Measurements from ENCODE around the gene MARCHF9.

Gene MARCHF9

GRCh38 chr12:57759360-57759980 is 4.6 kb downstream of the MARCHF9 start:
- H3K9me3 ChIP-seq, result no peaks in the 10 kb centered on the region
- no peak overlapping the region for H3K27ac ChIP-seq
- H3K4me1 ChIP-seq, result peaks cover 0 to 14% (median 7%) of the 10 kb centered on the region in 4 donors
- intact Hi-C loops (cut with DNase I; ENCODE audit: low total_unique reads), result no loop called here
- H3K4me3 ChIP-seq, result no peak overlapping the region
- DNase-seq, result no peak
- TF ChIP-seq CTCF (IDR thresholded peaks at IDR 0.05), result no peak
- peaks cover 0 to 36% of the 10 kb centered on the region in 2 donors for H3K27me3 ChIP-seq
- peaks cover 0 to 14% (median 12%) of the 10 kb centered on the region in 3 donors for H3K36me3 ChIP-seq

GRCh38 chr12:57760347-57760982 is 5.6 kb downstream of the MARCHF9 start:
- peaks cover 0 to 46% of the 10 kb centered on the region in 2 donors for H3K27me3 ChIP-seq
- H3K36me3 ChIP-seq, result peaks cover 0 to 14% (median 12%) of the 10 kb centered on the region in 3 donors
- no peak overlapping the region for H3K4me3 ChIP-seq
- no peaks in the 10 kb centered on the region for H3K9me3 ChIP-seq
- peaks cover 0 to 19% (median 14%) of the 10 kb centered on the region in 4 donors for H3K4me1 ChIP-seq
- no peak overlapping the region for H3K27ac ChIP-seq
- intact Hi-C loops (cut with DNase I; ENCODE audit: low total_unique reads), result no loop called here
- TF ChIP-seq CTCF (IDR thresholded peaks at IDR 0.05), result no peak
- no peak for DNase-seq

- no peak for TF ChIP-seq CTCF (IDR thresholded peaks at IDR 0.05)
- peaks cover 0 to 22% (median 21%) of the 10 kb centered on the region in 4 donors for H3K4me1 ChIP-seq
- intact Hi-C loops (cut with DNase I; ENCODE audit: low total_unique reads), result no loop called here
- peak in 1 of 2 donors; percentile 13 for DNase-seq
- peaks cover 0 to 14% (median 12%) of the 10 kb centered on the region in 3 donors for H3K36me3 ChIP-seq
- no peaks in the 10 kb centered on the region for H3K9me3 ChIP-seq
- H3K27me3 ChIP-seq, result peaks cover 0 to 54% of the 10 kb centered on the region in 2 donors
- H3K27ac ChIP-seq, result no peak overlapping the region
- H3K4me3 ChIP-seq, result no peak overlapping the region
Measured at GRCh38 chr12:57761391-57761998, 6.6 kb downstream of the MARCHF9 start.

GRCh38 chr12:57762463-57762862 is 7.6 kb downstream of the MARCHF9 start:
- TF ChIP-seq CTCF (IDR thresholded peaks at IDR 0.05), result no peak
- Histone ChIP-seq H3K9me3 (no peaks in the 10 kb centered on the region), H3K36me3 (peaks cover 0 to 14% (median 12%) of the 10 kb centered on the region in 3 donors), H3K27ac (no peak overlapping the region), H3K4me1 (peaks cover 0 to 31% (median 29%) of the 10 kb centered on the region in 4 donors), H3K4me3 (no peak overlapping the region), H3K27me3 (peaks cover 0 to 54% of the 10 kb centered on the region in 2 donors)
- no peak for DNase-seq
- intact Hi-C loops (cut with DNase I; ENCODE audit: low total_unique reads), result no loop called here

GRCh38 chr12:57763881-57764661 is 9.2 kb downstream of the MARCHF9 start:
- peaks cover 0 to 31% (median 29%) of the 10 kb centered on the region in 4 donors for H3K4me1 ChIP-seq
- H3K27me3 ChIP-seq, result peaks cover 0 to 54% of the 10 kb centered on the region in 2 donors
- no peak overlapping the region for H3K27ac ChIP-seq
- no peaks in the 10 kb centered on the region for H3K9me3 ChIP-seq
- no peak overlapping the region for H3K4me3 ChIP-seq
- H3K36me3 ChIP-seq, result peaks cover 0 to 12% (median 8%) of the 10 kb centered on the region in 3 donors
- TF ChIP-seq CTCF (IDR thresholded peaks at IDR 0.05), result no peak
- intact Hi-C loops (cut with DNase I; ENCODE audit: low total_unique reads), result no loop called here
- DNase-seq, result peak in 1 of 2 donors; percentile 49
